Stimulated activated CD4-positive, alpha-beta T cell treated with anti-CD3 and anti-CD28 coated beads, Interleukin-1b, Interleukin-23, amount 100 ng/mL, for 1 hour (primary cell): ENCODE results near the gene PEX1.
"Not testable (repeated sequence)": the region's sequence is repeated elsewhere in the genome, so short reads cannot be mapped to it uniquely, and the experiment has no call there.

Experiments
- DNase-seq, 2 donors: peaks; one replicate each; pipeline ENCODE4 v3.0.0-alpha.2; 2020; ENCODE audit warnings: low read depth in 2 of 2

The PEX1 gene

GRCh38 chr7:92528188-92528957 is at the start of gene PEX1, which contains the start of gene RBM48:
TSS of gene PEX1 (minus strand) at chr7:92528520. CDS start at chr7:92528435, 85 bp downstream.
TSS of gene RBM48 (plus strand) at chr7:92528795. CDS start at chr7:92528814, 19 bp downstream.
- peak; percentile 87 to 88 for DNase-seq

DNA sequence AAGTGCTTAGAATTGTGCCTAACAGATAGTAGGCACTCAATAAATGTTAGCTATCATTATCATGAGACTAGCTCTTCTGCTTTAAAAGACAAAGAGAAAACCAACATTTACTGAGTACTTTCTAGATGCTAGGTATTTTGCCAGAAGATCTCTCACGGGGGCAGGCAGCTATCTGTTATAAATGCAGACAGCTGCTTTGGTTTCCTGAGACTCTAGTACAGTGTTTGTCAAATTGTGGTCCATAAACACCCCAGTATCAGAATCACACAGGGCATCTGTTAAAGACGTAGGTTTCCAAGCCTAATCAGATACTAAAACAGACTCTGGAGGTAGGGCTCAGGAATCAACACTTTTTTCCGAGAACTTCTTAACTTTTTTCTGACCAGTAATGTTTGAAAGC is 48.0 kb upstream of the PEX1 start:
- no peak for DNase-seq

DNA sequence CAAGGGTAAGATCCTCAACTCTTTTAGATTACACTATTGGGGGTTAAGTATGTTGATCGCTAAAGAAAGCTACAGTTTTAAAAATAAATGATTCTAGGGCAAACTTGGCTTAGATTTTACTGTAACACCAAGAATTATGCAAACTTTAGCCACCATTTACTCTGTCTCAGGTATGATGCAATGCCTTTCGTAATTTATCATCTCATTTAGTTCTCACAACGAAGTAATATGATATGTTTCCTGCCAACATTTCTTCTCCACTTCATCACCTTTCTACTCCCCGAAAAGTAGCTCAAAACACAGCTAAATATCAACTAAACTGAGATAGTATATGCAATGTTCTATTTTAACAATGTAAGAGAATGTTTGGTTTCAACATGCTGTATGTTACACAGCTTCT is 40.8 kb upstream of the PEX1 start:
- DNase-seq: no peak

DNA sequence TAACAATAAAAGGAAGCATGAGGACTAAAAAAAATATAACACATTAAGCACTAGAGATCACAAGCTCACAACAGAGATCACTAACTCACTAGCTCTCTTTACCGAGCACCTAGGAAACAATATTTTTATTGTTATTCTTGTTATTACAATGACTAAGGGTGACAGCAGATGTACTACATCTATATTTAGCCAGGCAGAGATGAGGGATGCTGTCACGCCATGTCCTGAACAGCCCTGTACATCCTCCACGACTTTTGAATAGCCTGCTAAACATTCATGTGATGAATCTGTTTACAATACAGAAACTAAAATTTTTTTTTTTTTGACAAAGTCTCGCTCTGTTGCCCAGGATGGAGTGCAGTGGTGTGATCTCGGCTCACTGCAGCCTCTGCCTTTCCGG is 39.1 kb upstream of the PEX1 start:
- DNase-seq: no peak

GRCh38 chr7:92563345-92563744 is 35.0 kb upstream of the PEX1 start:
- DNase-seq: no peak

DNA sequence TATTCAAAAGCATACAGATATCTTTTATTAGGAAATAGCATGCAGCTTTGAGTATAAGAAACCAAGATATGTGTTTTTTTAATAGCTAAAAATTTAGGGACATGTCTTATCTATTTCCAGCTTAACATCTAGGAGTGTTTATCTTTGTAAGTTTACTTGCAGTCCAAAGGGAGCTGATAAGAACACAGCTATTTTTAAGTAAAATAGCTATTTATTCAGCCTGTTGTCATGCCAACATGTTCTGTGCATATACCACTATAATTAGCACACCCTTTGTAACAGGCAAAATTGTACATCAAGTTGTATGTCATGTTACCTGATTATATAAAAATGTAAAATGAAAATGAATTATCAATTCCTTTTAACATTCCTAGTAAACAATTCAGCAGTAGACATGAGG is 32.3 kb upstream of the PEX1 start:
- DNase-seq: no peak

DNA sequence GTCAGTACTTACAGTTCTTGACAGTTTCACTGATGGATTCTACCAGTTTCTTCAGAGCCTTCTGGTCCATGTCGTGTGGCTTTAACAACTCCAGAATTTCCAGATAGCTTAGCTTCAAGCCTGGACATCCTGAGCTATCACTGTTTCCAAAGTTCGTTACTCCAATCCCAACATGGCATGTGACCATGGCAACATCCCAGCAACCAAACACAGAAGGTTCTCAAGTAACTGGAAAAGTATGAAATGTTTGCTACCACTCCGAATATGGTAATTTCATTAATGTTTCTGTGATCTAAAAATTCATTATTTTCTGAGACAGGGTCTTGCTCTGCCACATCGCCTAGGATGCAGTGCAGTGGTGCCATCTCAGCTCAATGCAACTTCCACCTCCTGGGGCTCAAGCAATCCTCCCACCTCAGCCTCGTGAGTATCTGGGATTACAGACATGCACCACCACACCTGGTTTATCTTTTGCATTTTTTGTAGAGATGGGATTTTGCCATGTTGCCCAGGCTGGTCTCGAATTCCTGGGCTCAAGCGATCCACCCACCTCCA is 29.6 kb upstream of the PEX1 start:
- no peak for DNase-seq

GRCh38 chr7:92557249-92557648 is 28.9 kb upstream of the PEX1 start:
- DNase-seq: no peak

- no peak for DNase-seq
Measured at GRCh38 chr7:92550194-92550593, 21.9 kb upstream of the PEX1 start.

GRCh38 chr7:92547579-92547978 is 19.3 kb upstream of the PEX1 start:
- DNase-seq: no peak

- DNase-seq: no peak
Measured at GRCh38 chr7:92546856-92547497, 18.7 kb upstream of the PEX1 start.

- not testable (repeated sequence) for DNase-seq
Measured at GRCh38 chr7:92545116-92545515, 16.8 kb upstream of the PEX1 start.

DNA sequence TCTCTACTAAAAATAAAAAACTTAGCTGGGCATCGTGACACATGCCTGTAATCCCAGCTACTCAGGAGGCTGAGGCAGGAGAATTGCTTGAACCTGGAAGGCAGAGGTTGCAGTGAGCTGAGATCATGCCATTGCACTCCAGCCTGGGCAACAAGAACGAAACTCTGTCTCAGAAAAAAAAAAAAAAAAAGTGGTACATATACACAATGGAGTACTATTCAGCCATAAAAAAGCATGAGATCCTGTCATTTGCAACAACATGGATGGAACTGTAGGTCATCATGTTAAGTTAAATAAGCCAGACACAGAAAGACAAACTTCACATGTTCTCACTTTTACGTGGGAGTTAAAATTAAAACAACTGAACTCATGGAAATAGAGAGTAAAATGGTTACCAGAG is 15.2 kb upstream of the PEX1 start:
- DNase-seq: not testable (repeated sequence)

GRCh38 chr7:92534572-92534971 is 6.3 kb upstream of the PEX1 start:
- no peak for DNase-seq

DNA sequence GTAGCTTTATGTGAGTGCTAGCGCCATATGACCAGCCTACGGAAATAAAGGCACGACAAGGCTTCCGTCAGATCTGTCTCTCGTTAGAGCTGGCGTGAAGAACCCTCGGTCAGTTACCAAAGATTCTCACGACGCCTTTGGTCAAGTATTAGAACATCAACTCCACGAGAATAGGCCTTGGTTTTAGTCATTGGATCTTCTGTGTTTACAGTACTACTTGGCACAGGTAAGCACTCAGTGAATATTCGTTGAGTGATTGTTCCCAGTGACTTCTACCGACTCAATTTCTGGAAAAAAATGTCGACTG is 591 bp upstream of the PEX1 start:
- DNase-seq: no peak

DNA sequence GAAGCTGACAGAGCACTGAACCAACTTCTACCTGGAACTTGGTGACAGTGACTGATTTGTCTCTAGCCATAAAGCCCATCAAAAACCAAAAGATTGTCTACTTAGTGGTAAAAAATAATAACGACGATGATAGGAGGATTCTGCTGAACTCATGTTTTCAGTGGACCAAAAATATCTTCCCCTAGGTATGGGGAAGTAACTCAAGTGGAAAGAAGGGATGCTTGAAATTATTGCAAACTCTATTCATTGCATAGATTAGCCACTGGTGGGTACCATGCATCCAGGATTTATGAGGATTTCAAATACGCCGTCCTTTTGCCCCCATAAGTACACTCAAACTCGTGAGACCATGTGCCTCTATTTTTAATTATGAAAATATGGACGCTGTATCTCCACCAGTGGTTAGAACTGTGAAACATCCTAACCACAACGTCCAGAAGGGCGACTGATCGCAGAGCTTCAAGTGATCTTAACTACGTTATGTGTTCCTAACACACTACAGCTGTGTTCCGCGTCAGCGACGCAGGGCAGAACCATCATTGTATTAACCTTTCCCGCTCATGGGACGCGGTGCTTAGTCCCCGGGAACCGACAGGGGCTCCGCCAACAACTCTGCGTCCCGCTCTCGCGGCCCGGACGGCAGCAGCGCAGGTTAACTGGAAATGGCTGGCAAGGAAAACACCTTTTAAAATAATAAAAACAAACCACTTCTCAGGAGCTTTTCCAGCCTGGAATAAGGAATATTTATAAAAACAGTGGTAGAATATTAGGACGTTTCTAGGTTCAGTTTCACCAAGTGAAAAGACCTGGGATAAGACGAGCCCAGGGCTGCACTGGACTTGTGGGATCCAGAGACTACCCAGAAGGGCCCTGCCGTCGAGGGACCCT is 776 bp downstream of the PEX1 start:
- DNase-seq: peak in 1 of 2 donors; percentile 8

GRCh38 chr7:92523110-92523509 is 5.2 kb downstream of the PEX1 start:
- DNase-seq: no peak

DNA sequence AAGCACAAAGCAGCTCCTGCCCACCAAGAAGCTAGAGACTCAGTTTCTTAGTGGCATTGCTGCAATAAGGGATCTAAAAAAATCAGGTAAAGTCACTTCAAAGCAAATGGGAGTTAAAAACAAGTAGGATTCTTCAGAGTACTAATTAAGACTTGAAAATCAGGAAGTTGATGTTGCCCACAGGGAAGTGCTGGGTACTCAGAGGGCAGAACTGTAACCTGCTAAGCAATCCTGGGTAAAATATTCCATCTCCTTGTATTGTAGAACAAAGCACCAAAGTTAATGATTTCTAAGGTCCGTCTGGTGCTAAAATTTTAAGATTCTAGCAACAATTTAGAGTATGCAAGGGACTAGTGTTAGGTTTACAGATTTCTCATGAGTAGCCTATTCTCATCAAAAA is 8.3 kb downstream of the PEX1 start:
- DNase-seq: no peak

DNA sequence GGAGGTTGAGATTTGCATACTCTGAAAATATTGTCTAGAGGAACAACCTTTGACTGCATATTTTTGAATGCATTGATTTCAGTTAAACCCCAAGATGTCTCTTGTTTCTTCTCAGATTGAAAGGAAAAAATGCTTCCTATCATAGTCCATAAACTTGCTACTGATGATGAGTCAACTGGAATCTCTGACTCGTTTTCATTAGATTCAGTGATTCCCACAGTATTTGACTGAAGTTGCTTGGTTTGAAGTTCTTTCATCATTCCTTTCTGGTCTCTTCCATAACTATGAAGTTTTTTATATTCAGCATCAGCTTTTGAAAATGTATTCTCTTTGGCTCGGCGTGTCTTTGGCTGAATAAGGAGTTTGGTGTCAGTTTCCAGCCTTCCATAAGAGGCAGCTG is 10.7 kb downstream of the PEX1 start:
- DNase-seq: no peak

GRCh38 chr7:92513167-92513902 is 15.0 kb downstream of the PEX1 start:
- no peak for DNase-seq

- DNase-seq: no peak
Measured at GRCh38 chr7:92508946-92509345, 19.4 kb downstream of the PEX1 start.

- DNase-seq: no peak
Measured at GRCh38 chr7:92506363-92506762, 22.0 kb downstream of the PEX1 start.
